CD4-positive, CD25-positive, alpha-beta regulatory T cell (primary cell): ENCODE data around the gene CEP120. TPM values are rescaled to one million over a fixed set of nuclear protein-coding genes. Genes with fewer than 3 reads are reported as not detected.
"Not testable (repeated sequence)": the region's sequence is repeated elsewhere in the genome, so short reads cannot be mapped to it uniquely, and the experiment has no call there.

ENCODE experiments used
- ATAC-seq, 2 donors: fragments of 150-1000 bp; cut with Tn5 transposase; one replicate each; pipeline ENCODE4 v1.10.0; 2021; ENCODE audit warnings: low read depth in 2 of 2, moderate number of reproducible peaks in 2 of 2, moderate library complexity in 1 of 2
- DNase-seq, 3 donors: peaks; one replicate each; pipeline versions ENCODE4 v3.0.0 to v3.0.0-alpha.2; 2012 to 2022; ENCODE audit warnings: mixed read lengths in 1 of 3
- H3K27ac ChIP-seq: one replicate; pipeline ENCODE4 v1.7.0; 2013; ENCODE audit warnings: mild to moderate bottlenecking, low read length; ENCODE audit not compliant: insufficient read depth, poor library complexity, severe bottlenecking
- H3K27me3 ChIP-seq: one replicate; pipeline ENCODE4 v1.7.0; 2013; ENCODE audit warnings: low read length; ENCODE audit not compliant: control insufficient read depth, insufficient read depth
- H3K36me3 ChIP-seq: one replicate; pipeline ENCODE4 v1.7.0; 2013; ENCODE audit warnings: mild to moderate bottlenecking, low read length, moderate library complexity; ENCODE audit not compliant: control insufficient read depth, insufficient read depth
- H3K4me1 ChIP-seq: 2 replicates; pipeline ENCODE4 v1.7.0; 2013; ENCODE audit warnings: mild to moderate bottlenecking, low read length; ENCODE audit not compliant: insufficient read depth, control insufficient read depth, poor library complexity, severe bottlenecking
- H3K4me3 ChIP-seq: one replicate; pipeline ENCODE4 v1.7.0; 2013; ENCODE audit warnings: low read depth, mild to moderate bottlenecking, low read length, moderate library complexity
- H3K9me3 ChIP-seq, 2 experiments: 1 replicate in 1 of 2; 2 replicates in 1 of 2; pipeline ENCODE4 v1.7.0; 2013; ENCODE audit warnings: low read length in 2 of 2, mild to moderate bottlenecking in 1 of 2, moderate library complexity in 1 of 2; ENCODE audit not compliant: control insufficient read depth in 2 of 2
- H3K27ac Mint-ChIP-seq, 3 donors: one replicate each; pipeline ENCODE4 v1.8.0; 2020 to 2022; ENCODE audit warnings: mild to moderate bottlenecking in 3 of 3, mixed read lengths in 3 of 3, moderate library complexity in 2 of 3
- H3K27me3 Mint-ChIP-seq: one replicate; pipeline ENCODE4 v1.8.0; 2022; ENCODE audit warnings: mild to moderate bottlenecking, mixed read lengths
- H3K36me3 Mint-ChIP-seq: one replicate; pipeline ENCODE4 v1.8.0; 2020; ENCODE audit warnings: mixed read lengths
- H3K4me1 Mint-ChIP-seq, 4 donors: one replicate each; pipeline ENCODE4 v1.8.0; 2020 to 2022; ENCODE audit warnings: mixed read lengths in 4 of 4, mild to moderate bottlenecking in 1 of 4
- H3K4me3 Mint-ChIP-seq, 4 donors: one replicate each; pipeline ENCODE4 v1.8.0; 2020 to 2022; ENCODE audit warnings: mild to moderate bottlenecking in 4 of 4, mixed read lengths in 4 of 4, moderate library complexity in 3 of 4
- H3K9me3 Mint-ChIP-seq, 7 donors: one replicate each; pipeline ENCODE4 v1.8.0; 2020 to 2022; ENCODE audit warnings: mixed read lengths in 7 of 7, mild to moderate bottlenecking in 3 of 7, moderate library complexity in 2 of 7
- polyA plus RNA-seq, 4 donors: library from polyadenylated mRNA; unstranded; fragments of 300-500 nt; fragmentation: Illumina TruSeq; gene quantifications; one replicate each; pipeline ENCODE4 v1.2.3, GENCODE V29; 2021
- total RNA-seq: library from RNA; stranded (reverse); gene quantifications from one replicate; pipeline ENCODE4 v1.2.3, GENCODE V29; 2022

The CEP120 gene
- total and polyA plus RNA-seq, 5 donors from 2014 or later: 24.7 to 79.9 (median 30.1) TPM

- not testable (repeated sequence) for H3K27ac Mint-ChIP-seq, H3K4me3 Mint-ChIP-seq, ATAC-seq, H3K9me3 Mint-ChIP-seq, H3K27me3 Mint-ChIP-seq, H3K9me3 ChIP-seq, DNase-seq, H3K4me1 ChIP-seq, H3K4me3 ChIP-seq, H3K27ac ChIP-seq, H3K27me3 ChIP-seq
- H3K4me1 Mint-ChIP-seq: peaks cover 4 to 27% (median 13%) of the 10 kb centered on the region in 4 donors
- H3K36me3 Mint-ChIP-seq: peaks cover 53% of the 10 kb centered on the region
- peaks cover 82% of the 10 kb centered on the region for H3K36me3 ChIP-seq
Measured at GRCh38 chr5:123401999-123402398, 21.2 kb downstream of the CEP120 start.

DNA sequence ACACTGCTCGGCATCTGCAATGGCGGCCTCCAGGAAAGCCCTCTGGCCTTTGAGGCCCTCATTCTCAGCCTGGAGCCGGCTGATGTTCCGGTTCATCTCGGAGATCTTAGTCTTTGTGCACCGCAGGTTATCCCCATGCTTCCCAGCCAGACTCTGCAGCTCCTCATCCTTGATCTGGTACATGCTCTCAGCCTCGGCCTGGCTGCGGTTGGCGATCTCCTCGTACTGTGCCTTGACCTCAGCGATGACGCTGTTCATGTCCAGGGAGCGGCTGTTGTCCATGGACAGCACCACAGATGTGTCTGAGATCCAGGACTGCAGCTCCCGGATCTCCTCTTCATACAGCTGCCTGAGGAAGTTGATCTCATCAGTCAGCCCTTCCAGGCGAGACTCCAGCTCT is 21.9 kb downstream of the CEP120 start:
- H3K27ac Mint-ChIP-seq: peak overlapping the region in 1 of 3 donors; percentile 60
- H3K9me3 Mint-ChIP-seq: no peaks in the 10 kb centered on the region
- H3K4me3 Mint-ChIP-seq: no peak overlapping the region
- H3K27ac ChIP-seq: no peak overlapping the region
- H3K27me3 ChIP-seq: no peaks in the 10 kb centered on the region
- H3K27me3 Mint-ChIP-seq: no peaks in the 10 kb centered on the region
- H3K4me1 ChIP-seq: no peaks in the 10 kb centered on the region
- DNase-seq (no peak), ATAC-seq (no peak)
- peaks cover 59% of the 10 kb centered on the region for H3K36me3 Mint-ChIP-seq
- no peak overlapping the region for H3K4me3 ChIP-seq
- peaks cover 86% of the 10 kb centered on the region for H3K36me3 ChIP-seq
- peaks cover 4 to 24% (median 11%) of the 10 kb centered on the region in 4 donors for H3K4me1 Mint-ChIP-seq
- H3K9me3 ChIP-seq: no peaks in the 10 kb centered on the region

GRCh38 chr5:123400870-123401291 is 22.3 kb downstream of the CEP120 start:
- H3K27me3 Mint-ChIP-seq, H3K9me3 ChIP-seq, H3K27me3 ChIP-seq, H3K27ac ChIP-seq, H3K27ac Mint-ChIP-seq, H3K4me1 ChIP-seq, ATAC-seq, H3K4me3 Mint-ChIP-seq, H3K4me3 ChIP-seq, H3K9me3 Mint-ChIP-seq, DNase-seq: not testable (repeated sequence)
- H3K36me3 ChIP-seq: peaks cover 89% of the 10 kb centered on the region
- Mint-ChIP-seq H3K36me3 (peaks cover 59% of the 10 kb centered on the region), H3K4me1 (peaks cover 3 to 20% (median 7%) of the 10 kb centered on the region in 4 donors)

DNA sequence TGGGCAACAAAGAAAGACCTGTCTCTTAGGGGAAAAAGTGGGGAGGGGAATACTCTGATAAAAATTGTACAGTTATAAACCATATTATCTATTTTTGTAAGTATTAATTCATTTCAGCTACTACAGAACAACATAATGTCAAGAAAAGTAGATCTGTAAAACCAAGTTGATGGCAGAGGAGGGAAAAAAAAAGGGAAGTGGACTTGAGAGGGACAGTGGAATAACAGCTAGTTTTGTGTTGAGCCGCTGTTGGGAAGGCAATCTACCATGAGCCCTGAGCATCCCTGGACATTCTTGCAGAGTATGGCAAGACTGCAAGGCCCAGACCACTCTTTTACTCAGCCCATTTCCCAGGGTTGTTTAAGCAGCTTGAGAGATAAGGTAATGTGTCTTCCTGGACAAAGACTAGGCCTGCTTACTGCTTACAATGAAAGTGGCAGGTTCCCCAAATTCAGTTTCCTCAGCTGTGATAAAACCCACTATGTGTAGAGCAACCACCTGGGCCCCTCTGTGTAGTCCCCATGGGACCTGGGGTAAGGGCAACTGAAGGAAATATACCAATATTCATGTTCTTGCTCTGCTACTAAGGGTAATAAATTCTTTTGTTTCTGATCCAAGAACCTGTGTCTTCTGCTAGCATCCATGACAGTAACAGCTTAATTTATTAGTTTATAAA is 25.0 kb downstream of the CEP120 start:
- Mint-ChIP-seq H3K27ac (peak overlapping the region in 1 of 3 donors; percentile 77), H3K4me1 (peaks cover 0 to 10% (median 6%) of the 10 kb centered on the region in 4 donors), H3K9me3 (no peaks in the 10 kb centered on the region), H3K4me3 (no peak overlapping the region), H3K36me3 (peaks cover 56% of the 10 kb centered on the region), H3K27me3 (no peaks in the 10 kb centered on the region)
- Histone ChIP-seq H3K27ac (no peak overlapping the region), H3K9me3 (no peaks in the 10 kb centered on the region), H3K4me3 (no peak overlapping the region), H3K36me3 (peaks cover 81% of the 10 kb centered on the region), H3K27me3 (no peaks in the 10 kb centered on the region), H3K4me1 (no peaks in the 10 kb centered on the region)
- no peak for ATAC-seq
- DNase-seq: no peak

DNA sequence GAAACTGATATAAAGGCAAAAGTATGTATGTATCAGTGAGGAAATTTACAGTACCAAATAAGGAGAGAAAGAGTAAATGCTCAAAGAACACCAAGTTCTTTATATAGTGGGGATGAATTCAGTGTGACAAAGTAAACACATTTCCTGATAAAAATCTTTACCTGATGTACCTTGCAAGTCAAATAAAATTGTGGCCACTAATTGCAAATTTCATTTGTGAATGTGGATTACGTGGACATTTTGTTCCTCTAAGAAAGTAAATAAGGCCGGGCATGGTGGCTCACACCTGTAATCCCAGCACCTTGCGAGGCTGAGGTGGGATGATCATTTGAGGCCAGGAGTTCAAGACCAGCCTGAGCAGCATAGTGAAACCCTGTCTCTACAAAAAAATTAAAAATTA is 25.7 kb downstream of the CEP120 start:
- DNase-seq: no peak
- peaks cover 81% of the 10 kb centered on the region for H3K36me3 ChIP-seq
- H3K27ac ChIP-seq: no peak overlapping the region
- no peaks in the 10 kb centered on the region for H3K27me3 ChIP-seq
- no peaks in the 10 kb centered on the region for H3K9me3 ChIP-seq
- no peaks in the 10 kb centered on the region for H3K9me3 Mint-ChIP-seq
- no peak for ATAC-seq
- H3K36me3 Mint-ChIP-seq: peaks cover 54% of the 10 kb centered on the region
- H3K4me1 Mint-ChIP-seq: peaks cover 0 to 12% (median 5%) of the 10 kb centered on the region in 4 donors
- H3K27ac Mint-ChIP-seq: peak overlapping the region in 2 of 3 donors; percentile 16 to 77
- H3K4me1 ChIP-seq: no peaks in the 10 kb centered on the region
- no peak overlapping the region for H3K4me3 Mint-ChIP-seq
- H3K27me3 Mint-ChIP-seq: no peaks in the 10 kb centered on the region
- H3K4me3 ChIP-seq: no peak overlapping the region

DNA sequence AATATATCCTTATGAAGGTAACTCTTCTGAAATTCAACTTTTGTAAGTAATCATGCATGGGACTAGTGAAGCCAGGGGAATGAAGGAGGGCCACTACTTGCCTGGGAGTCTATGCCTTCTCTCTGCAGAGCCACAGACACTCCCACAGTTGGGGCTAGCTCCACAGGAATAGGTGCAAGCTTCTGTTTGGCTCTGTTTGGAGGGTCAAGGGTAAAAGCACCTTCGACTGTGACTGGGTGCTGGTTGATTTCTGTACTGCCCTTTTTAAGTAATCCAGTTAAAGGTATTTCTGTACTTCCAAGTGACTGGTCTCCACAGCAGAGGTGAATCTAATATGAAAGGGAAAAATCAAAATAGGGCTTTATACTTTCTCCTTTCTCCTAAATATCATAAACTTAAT is 32.2 kb downstream of the CEP120 start:
- ATAC-seq: no peak
- no peaks in the 10 kb centered on the region for H3K9me3 ChIP-seq
- H3K36me3 ChIP-seq: peaks cover 86% of the 10 kb centered on the region
- Mint-ChIP-seq H3K9me3 (no peaks in the 10 kb centered on the region), H3K27ac (peak overlapping the region in 1 of 3 donors; percentile 4), H3K4me3 (no peak overlapping the region), H3K4me1 (peaks cover 2 to 11% (median 7%) of the 10 kb centered on the region in 4 donors), H3K27me3 (no peaks in the 10 kb centered on the region), H3K36me3 (peaks cover 40% of the 10 kb centered on the region)
- no peak overlapping the region for H3K27ac ChIP-seq
- DNase-seq: no peak
- H3K27me3 ChIP-seq: no peaks in the 10 kb centered on the region
- H3K4me3 ChIP-seq: no peak overlapping the region
- no peaks in the 10 kb centered on the region for H3K4me1 ChIP-seq

- H3K36me3 ChIP-seq: peaks cover 92% of the 10 kb centered on the region
- no peaks in the 10 kb centered on the region for H3K4me1 ChIP-seq
- H3K27ac ChIP-seq: no peak overlapping the region
- H3K27me3 ChIP-seq: no peaks in the 10 kb centered on the region
- peaks cover 2 to 11% (median 7%) of the 10 kb centered on the region in 4 donors for H3K4me1 Mint-ChIP-seq
- no peak for DNase-seq
- ATAC-seq: no peak
- H3K4me3 Mint-ChIP-seq: no peak overlapping the region
- no peaks in the 10 kb centered on the region for H3K9me3 ChIP-seq
- H3K27me3 Mint-ChIP-seq: no peaks in the 10 kb centered on the region
- no peak overlapping the region for H3K27ac Mint-ChIP-seq
- H3K36me3 Mint-ChIP-seq: peaks cover 38% of the 10 kb centered on the region
- H3K9me3 Mint-ChIP-seq: no peaks in the 10 kb centered on the region
- no peak overlapping the region for H3K4me3 ChIP-seq
Measured at GRCh38 chr5:123389794-123390193, 33.4 kb downstream of the CEP120 start.

DNA sequence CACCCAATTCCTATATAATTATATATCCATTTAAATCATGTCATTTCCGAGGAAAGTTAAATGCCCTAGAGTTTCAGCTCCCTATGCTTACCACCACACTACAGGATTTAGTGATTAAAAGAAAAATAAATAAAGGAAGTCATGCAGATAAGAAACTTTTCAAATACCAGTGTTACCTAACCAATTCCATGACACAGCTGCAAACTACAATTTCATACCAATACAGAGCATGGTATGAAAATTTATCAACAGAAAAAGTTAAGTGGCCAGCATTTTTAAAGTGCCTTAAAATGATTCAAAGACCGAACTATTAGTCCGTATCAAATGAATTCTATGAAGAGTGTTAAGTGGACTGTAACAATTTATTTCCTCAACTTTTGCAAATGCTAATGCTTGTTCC is 35.9 kb downstream of the CEP120 start:
- DNase-seq (no peak), ATAC-seq (no peak)
- Histone ChIP-seq H3K36me3 (peaks cover 84% of the 10 kb centered on the region), H3K27me3 (no peaks in the 10 kb centered on the region), H3K9me3 (no peaks in the 10 kb centered on the region), H3K27ac (no peak overlapping the region), H3K4me3 (no peak overlapping the region), H3K4me1 (no peaks in the 10 kb centered on the region)
- Mint-ChIP-seq H3K4me1 (peaks cover 2 to 11% (median 5%) of the 10 kb centered on the region in 4 donors), H3K9me3 (no peaks in the 10 kb centered on the region), H3K27ac (no peak overlapping the region), H3K4me3 (no peak overlapping the region), H3K27me3 (no peaks in the 10 kb centered on the region), H3K36me3 (peaks cover 28% of the 10 kb centered on the region)
